K562 (cell line): ENCODE measurements around the gene TTC28. TPM values are rescaled to one million over a fixed set of nuclear protein-coding genes. Genes with fewer than 3 reads are reported as not detected.

Source experiments
- ATAC-seq: fragments of 200-7000 bp; cut with Tn5 transposase; 3 replicates; pipeline ENCODE4 v1.9.1; 2020; ENCODE audit warnings: moderate library complexity
- BruUV-seq: library from RNA; stranded (reverse); fragments of 400-500 nt; replicated peaks from 2 replicates; lab custom pipeline; 2021; lab: Mats Ljungman, UMichigan
- CTCF ChIA-PET: fragments of 300-600 bp; formaldehyde crosslinking; extraction: SDS; loops from one replicate; lab custom pipeline; 2021; ENCODE audit warnings: low intra/inter-chr PET ratio; lab: Yijun Ruan, JAX
- POLR2A ChIA-PET: fragments of 300-600, 350-650 bp; sonication (Branson Sonifier 250); formaldehyde crosslinking; extraction: SDS; loops from one replicate; lab custom pipeline; 2021; ENCODE audit warnings: antibody characterized with exemption, inconsistent platforms; lab: Yijun Ruan, JAX
- DNase-seq, 4 experiments: peaks; one replicate each; pipeline versions ENCODE4 v3.0.0 to v3.0.0-alpha.2; 2011 to 2018; ENCODE audit warnings: low spot score in 3 of 4, mixed read lengths in 3 of 4; ENCODE audit errors: extremely low read depth in 1 of 4
- FAIRE-seq: peaks from 2 replicates; lab custom pipeline; 2011; peaks lifted over from hg19 to GRCh38; lab: Jason Lieb, UNC
- H2AFZ ChIP-seq: 2 replicates; pipeline ENCODE4 v1.6.0; 2011; ENCODE audit warnings: low read depth, low read length, control low read depth, inconsistent platforms
- H3K27ac ChIP-seq: fragments of 200-600 bp; 3 replicates; pipeline ENCODE4 v1.8.0; 2011; ENCODE audit warnings: low read depth, mild to moderate bottlenecking, control low read depth, inconsistent platforms, low read length, moderate library complexity, mixed read lengths; ENCODE audit errors: extremely low read depth
- H3K27me3 ChIP-seq, 2 experiments: fragments of 300-600 bp in 1 of 2; 2 replicates in 1 of 2; 3 replicates in 1 of 2; pipeline versions ENCODE4 v1.6.0 to v1.8.0; 2011; ENCODE audit warnings: inconsistent platforms in 2 of 2, low read length in 2 of 2, mild to moderate bottlenecking in 1 of 2, mixed read lengths in 1 of 2, moderate library complexity in 1 of 2; ENCODE audit not compliant: control insufficient read depth in 2 of 2, insufficient read depth in 2 of 2
- H3K36me3 ChIP-seq: fragments of 300-600 bp; 3 replicates; pipeline ENCODE4 v1.8.0; 2011; ENCODE audit warnings: mild to moderate bottlenecking, low read length, inconsistent platforms; ENCODE audit not compliant: control insufficient read depth, insufficient read depth
- H3K4me1 ChIP-seq, 2 experiments: fragments of 200-600 bp in 1 of 2; replicated peaks in 1 of 2; 2 replicates in 1 of 2; 3 replicates in 1 of 2; pipeline versions ENCODE4 v1.5.1 to v1.8.0; 2011; ENCODE audit warnings: inconsistent platforms in 2 of 2, low read length in 2 of 2, mild to moderate bottlenecking in 1 of 2, mixed read lengths in 1 of 2, moderate library complexity in 1 of 2; ENCODE audit not compliant: control insufficient read depth in 2 of 2, insufficient read depth in 2 of 2
- H3K4me2 ChIP-seq: 2 replicates; pipeline ENCODE4 v1.6.1; 2011; ENCODE audit warnings: low read length, control low read depth, inconsistent platforms, mixed read lengths; ENCODE audit not compliant: insufficient read depth
- H3K4me3 ChIP-seq: fragments of 200-600 bp; sonication (generic), shearing (Covaris generic); 2 replicates; pipeline ENCODE4 v1.5.1; 2016; ENCODE audit warnings: control low read depth, inconsistent platforms
- H3K79me2 ChIP-seq: fragments of 200-600 bp; 3 replicates; pipeline ENCODE4 v1.8.0; 2011; ENCODE audit warnings: low read length, inconsistent platforms; ENCODE audit not compliant: control insufficient read depth, insufficient read depth
- H3K9ac ChIP-seq, 2 experiments: 2 replicates each; pipeline versions ENCODE4 v1.6.0 to v1.6.1; 2011; ENCODE audit warnings: low read depth in 2 of 2, low read length in 2 of 2, control low read depth in 1 of 2, inconsistent platforms in 1 of 2, mild to moderate bottlenecking in 1 of 2, mixed read lengths in 1 of 2; ENCODE audit not compliant: insufficient read depth in 1 of 2
- H3K9me1 ChIP-seq: one replicate; pipeline ENCODE4 v1.6.0; 2011; ENCODE audit warnings: inconsistent platforms, mild to moderate bottlenecking, low read length, moderate library complexity; ENCODE audit not compliant: control insufficient read depth, insufficient read depth
- H3K9me3 ChIP-seq: replicated peaks from 2 replicates; pipeline ENCODE4 v1.5.1; 2011; ENCODE audit warnings: low read depth, low read length, inconsistent platforms; ENCODE audit not compliant: control insufficient read depth, insufficient read depth
- H4K20me1 ChIP-seq: replicated peaks from 2 replicates; pipeline ENCODE4 v1.6.1; 2011; ENCODE audit warnings: low read length, inconsistent platforms, mixed read lengths; ENCODE audit not compliant: control insufficient read depth, insufficient read depth
- BACH1 ChIP-seq: fragments of 200-800 bp; sonication (Bioruptor generic); IDR thresholded peaks from 2 replicates; pipeline ENCODE4 v1.6.1; 2016; ENCODE audit warnings: missing genetic modification characterization, missing compliant biosample characterization
- BRD9 ChIP-seq: fragments of 450-650 bp; IDR thresholded peaks from 2 replicates; pipeline ENCODE4 v1.6.1; 2018; ENCODE audit warnings: low read depth; ENCODE audit not compliant: partially characterized antibody
- DPF2 ChIP-seq: fragments of 450-650 bp; IDR thresholded peaks from 2 replicates; pipeline ENCODE4 v1.6.1; 2016
- HDGF ChIP-seq: fragments of 450-650 bp; IDR thresholded peaks from 2 replicates; pipeline ENCODE4 v1.6.1; 2016
- KDM4B ChIP-seq, 2 experiments: fragments of 450-650 bp in 1 of 2; sonication (generic) in 1 of 2; IDR thresholded peaks; 2 replicates each; pipeline ENCODE4 v1.6.1; 2016 to 2017; ENCODE audit warnings: borderline replicate concordance in 2 of 2, antibody characterized with exemption in 1 of 2, low read depth in 1 of 2, mild to moderate bottlenecking in 1 of 2
- LCOR ChIP-seq: sonication (generic); formaldehyde crosslinking; IDR thresholded peaks from 2 replicates; pipeline ENCODE4 v1.8.0; 2022; ENCODE audit warnings: mild to moderate bottlenecking, missing genetic modification reagents
- MAZ ChIP-seq, 2 experiments: fragments of 450-650 bp in 1 of 2; sonication (generic) in 1 of 2; formaldehyde crosslinking; IDR thresholded peaks in 1 of 2; conservative IDR thresholded peaks in 1 of 2; 2 replicates each; pipeline versions ENCODE4 v1.4.0 to v1.5.0; 2020; ENCODE audit warnings: mild to moderate bottlenecking in 1 of 2, missing genetic modification reagents in 1 of 2
- MCM5 ChIP-seq: fragments of 450-650 bp; IDR thresholded peaks from 2 replicates; pipeline ENCODE4 v1.6.1; 2016; ENCODE audit warnings: low read depth
- MCM7 ChIP-seq, 2 experiments: fragments of 450-650 bp; IDR thresholded peaks; 2 replicates each; pipeline ENCODE4 v1.6.1; 2016 to 2018
- MTA2 ChIP-seq: fragments of 450-650 bp; IDR thresholded peaks from 2 replicates; pipeline ENCODE4 v1.6.1; 2016; ENCODE audit warnings: low read depth
- PYGO2 ChIP-seq: fragments of 450-650 bp; IDR thresholded peaks from 2 replicates; pipeline ENCODE4 v1.6.1; 2016; ENCODE audit warnings: mild to moderate bottlenecking, missing genetic modification characterization, moderate library complexity, missing compliant biosample characterization
- RHOXF2B ChIP-seq: fragments of 250-450 bp; sonication (Bioruptor Pico); conservative IDR thresholded peaks from 2 replicates; pipeline ENCODE4 v1.5.1; 2021
- SAP30 ChIP-seq: fragments of 200-600 bp; sonication (generic); IDR thresholded peaks from 2 replicates; pipeline ENCODE4 v1.6.1; 2012; ENCODE audit warnings: borderline replicate concordance, low read depth, mild to moderate bottlenecking, moderate library complexity, low read length, control low read depth, inconsistent platforms; ENCODE audit not compliant: insufficient read depth, poor library complexity, severe bottlenecking
- ZBTB1 ChIP-seq: sonication (generic); formaldehyde crosslinking; IDR thresholded peaks from 2 replicates; pipeline ENCODE4 v1.8.1; 2023; ENCODE audit warnings: missing genetic modification reagents, low read depth, mild to moderate bottlenecking, borderline replicate concordance
- ZFP36 ChIP-seq: fragments of 150-350 bp; IDR thresholded peaks from 2 replicates; pipeline ENCODE4 v1.6.1; 2018; ENCODE audit warnings: low read length, low read depth; ENCODE audit not compliant: partially characterized antibody
- WGBS: fragments of 100-300 bp; shearing (Covaris generic); methylation state at CpG from one replicate; pipeline ENCODE4 v1.1.6; 2016; ENCODE audit warnings: low coverage, mixed read lengths; ENCODE audit not compliant: insufficient coverage; ENCODE audit errors: missing lambda C conversion rate; 5-methylcytosine and 5-hydroxymethylcytosine counted together
- in situ Hi-C: fragments of 300-500 bp; cut with MboI; formaldehyde crosslinking; loops from 4 replicates; pipeline ENCODE4 v1.15.0; 2018; ENCODE audit warnings: inconsistent platforms, mixed read lengths
- intact Hi-C: fragments of 100-400 bp; cut with micrococcal nuclease; formaldehyde crosslinking; loops from 2 replicates; pipeline ENCODE4 v1.14.2; 2022
- polyA plus RNA-seq, 8 experiments: library from polyadenylated mRNA; depleted of rRNA in 4 of 8; stranded (reverse) in 5 of 8; unstranded in 3 of 8; fragments of >200 nt; fragmentation: Nextera tagmentation in 2 of 8; fragmentation: Illumina TruSeq in 1 of 8; extraction: Ambion mirVana in 2 of 8; extraction: Trizol in 1 of 8; gene quantifications; 2 replicates each; pipeline versions ENCODE4 v1.2.1 to v1.2.3, GENCODE V29; 2011 to 2014; ENCODE audit warnings: inconsistent platforms in 1 of 8, missing spikeins in 1 of 8
- total RNA-seq, 7 experiments: library from RNA; depleted of rRNA in 6 of 7; stranded (reverse); fragments of >200 nt in 6 of 7; fragmentation: Illumina TruSeq in 2 of 7; extraction: Trizol in 2 of 7; gene quantifications; 2 replicates each; pipeline versions ENCODE4 v1.2.1 to v1.2.3, GENCODE V29; 2011 to 2021; ENCODE audit warnings: low replicate concordance in 1 of 7
- TF ChIP-seq, protein P1 (sequence below): fragments of 450-650 bp; IDR thresholded peaks from 2 replicates; pipeline ENCODE4 v1.6.1; 2016; ENCODE audit warnings: mild to moderate bottlenecking
- TF ChIP-seq, protein P2 (sequence below): sonication (generic); formaldehyde crosslinking; IDR thresholded peaks from 2 replicates; pipeline ENCODE4 v1.8.1; 2023; ENCODE audit warnings: mild to moderate bottlenecking, missing genetic modification reagents
- TF ChIP-seq, protein P3 (sequence below): fragments of 450-650 bp; formaldehyde crosslinking; IDR thresholded peaks from 2 replicates; pipeline ENCODE4 v1.4.0; 2020; ENCODE audit warnings: mild to moderate bottlenecking, moderate library complexity

Gene TTC28
- total and polyA plus RNA-seq, 9 of the 15 experiments (the other 6 are each of a cell fraction or from before 2014, with no cell fraction given): 0.22 to 10.7 (median 3.1) TPM

DNA sequence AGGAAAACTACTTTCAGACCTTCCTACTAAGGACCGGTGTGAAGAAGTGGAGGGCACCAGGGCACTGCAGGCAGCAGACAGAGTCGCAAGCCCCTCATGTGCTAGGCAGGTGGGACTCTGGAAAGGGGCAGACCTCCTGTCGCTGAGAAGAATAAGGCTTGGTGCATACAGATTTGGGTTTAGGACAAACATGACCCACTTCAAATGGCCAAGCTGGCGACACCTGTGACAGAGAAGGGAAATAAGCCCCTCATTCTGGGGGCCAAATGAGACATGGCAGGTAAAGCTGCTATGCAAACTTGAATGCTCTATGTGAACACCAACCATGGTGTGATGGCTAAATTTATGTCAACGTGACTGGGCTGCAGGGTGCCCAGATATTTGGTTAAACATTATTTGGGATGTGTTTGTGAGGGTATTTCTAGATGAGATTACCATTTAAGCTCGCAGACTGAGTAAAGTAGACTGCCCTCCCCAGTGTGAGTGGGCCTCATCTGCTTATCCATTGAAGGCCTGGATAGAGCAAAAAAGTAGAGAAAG lies 648.2 kb downstream of the TTC28 start:
- Histone ChIP-seq H3K9me1 (no peaks in the 10 kb centered on the region), H3K36me3 (no peaks in the 10 kb centered on the region), H3K4me2 (no peak overlapping the region), H3K79me2 (no peaks in the 10 kb centered on the region), H4K20me1 (no peaks in the 10 kb centered on the region), H2AFZ (no peak overlapping the region), H3K9me3 (no peaks in the 10 kb centered on the region), H3K27me3 (no peaks in the 10 kb centered on the region), H3K4me1 (peaks cover 24 to 33% of the 10 kb centered on the region in 2 experiments; a peak in 4 of 5 replicates), H3K4me3 (no peak overlapping the region), H3K27ac (no peak overlapping the region), H3K9ac (no peak overlapping the region)
- DNase-seq (no peak), ATAC-seq (no peak), FAIRE-seq (no peak)
- intact Hi-C loops: no loop called here
- CTCF ChIA-PET: no interaction called here
- no TSS peak for BruUV-seq
- WGBS: 82% methylated on average over 6 of the region's 6 CpGs
- in situ Hi-C loops: no loop called here
- POLR2A ChIA-PET: interaction anchor here (1.3 to 1.5 kb wide), 2 partner anchors 11 to 13 kb away, joined by 3 read pairs; no protein-coding TSS in a partner anchor
- TF ChIP-seq MAZ (CRISPR knock-in tag; conservative IDR thresholded peaks at IDR 0.05 in 1 of 2, IDR thresholded peaks at IDR 0.05 in 1 of 2) (no peak), BACH1 (tag) (no peak), ZFP36 (no peak), HDGF (no peak), DPF2 (no peak), LCOR (CRISPR knock-in tag) (no peak), SAP30 (no peak), PYGO2 (tag) (no peak), MCM7 (IDR thresholded peaks at IDR 0.05) (no peak), KDM4B (IDR thresholded peaks at IDR 0.05; ENCODE audit: borderline replicate concordance in 2 of 2, low read depth in 1 of 2) (no peak), BRD9 (no peak), MCM5 (no peak), RHOXF2B (no peak), MTA2 (no peak), ZBTB1 (no peak)
- TF ChIP-seq, protein P1, sequence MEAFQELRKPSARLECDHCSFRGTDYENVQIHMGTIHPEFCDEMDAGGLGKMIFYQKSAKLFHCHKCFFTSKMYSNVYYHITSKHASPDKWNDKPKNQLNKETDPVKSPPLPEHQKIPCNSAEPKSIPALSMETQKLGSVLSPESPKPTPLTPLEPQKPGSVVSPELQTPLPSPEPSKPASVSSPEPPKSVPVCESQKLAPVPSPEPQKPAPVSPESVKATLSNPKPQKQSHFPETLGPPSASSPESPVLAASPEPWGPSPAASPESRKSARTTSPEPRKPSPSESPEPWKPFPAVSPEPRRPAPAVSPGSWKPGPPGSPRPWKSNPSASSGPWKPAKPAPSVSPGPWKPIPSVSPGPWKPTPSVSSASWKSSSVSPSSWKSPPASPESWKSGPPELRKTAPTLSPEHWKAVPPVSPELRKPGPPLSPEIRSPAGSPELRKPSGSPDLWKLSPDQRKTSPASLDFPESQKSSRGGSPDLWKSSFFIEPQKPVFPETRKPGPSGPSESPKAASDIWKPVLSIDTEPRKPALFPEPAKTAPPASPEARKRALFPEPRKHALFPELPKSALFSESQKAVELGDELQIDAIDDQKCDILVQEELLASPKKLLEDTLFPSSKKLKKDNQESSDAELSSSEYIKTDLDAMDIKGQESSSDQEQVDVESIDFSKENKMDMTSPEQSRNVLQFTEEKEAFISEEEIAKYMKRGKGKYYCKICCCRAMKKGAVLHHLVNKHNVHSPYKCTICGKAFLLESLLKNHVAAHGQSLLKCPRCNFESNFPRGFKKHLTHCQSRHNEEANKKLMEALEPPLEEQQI: no peak
- TF ChIP-seq, protein P2, sequence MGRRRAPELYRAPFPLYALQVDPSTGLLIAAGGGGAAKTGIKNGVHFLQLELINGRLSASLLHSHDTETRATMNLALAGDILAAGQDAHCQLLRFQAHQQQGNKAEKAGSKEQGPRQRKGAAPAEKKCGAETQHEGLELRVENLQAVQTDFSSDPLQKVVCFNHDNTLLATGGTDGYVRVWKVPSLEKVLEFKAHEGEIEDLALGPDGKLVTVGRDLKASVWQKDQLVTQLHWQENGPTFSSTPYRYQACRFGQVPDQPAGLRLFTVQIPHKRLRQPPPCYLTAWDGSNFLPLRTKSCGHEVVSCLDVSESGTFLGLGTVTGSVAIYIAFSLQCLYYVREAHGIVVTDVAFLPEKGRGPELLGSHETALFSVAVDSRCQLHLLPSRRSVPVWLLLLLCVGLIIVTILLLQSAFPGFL (CRISPR knock-in tag): no peak
- TF ChIP-seq, protein P3, sequence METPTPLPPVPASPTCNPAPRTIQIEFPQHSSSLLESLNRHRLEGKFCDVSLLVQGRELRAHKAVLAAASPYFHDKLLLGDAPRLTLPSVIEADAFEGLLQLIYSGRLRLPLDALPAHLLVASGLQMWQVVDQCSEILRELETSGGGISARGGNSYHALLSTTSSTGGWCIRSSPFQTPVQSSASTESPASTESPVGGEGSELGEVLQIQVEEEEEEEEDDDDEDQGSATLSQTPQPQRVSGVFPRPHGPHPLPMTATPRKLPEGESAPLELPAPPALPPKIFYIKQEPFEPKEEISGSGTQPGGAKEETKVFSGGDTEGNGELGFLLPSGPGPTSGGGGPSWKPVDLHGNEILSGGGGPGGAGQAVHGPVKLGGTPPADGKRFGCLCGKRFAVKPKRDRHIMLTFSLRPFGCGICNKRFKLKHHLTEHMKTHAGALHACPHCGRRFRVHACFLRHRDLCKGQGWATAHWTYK (CRISPR knock-in tag): no peak
